ENCODE results near the gene GAS7.

DNA sequence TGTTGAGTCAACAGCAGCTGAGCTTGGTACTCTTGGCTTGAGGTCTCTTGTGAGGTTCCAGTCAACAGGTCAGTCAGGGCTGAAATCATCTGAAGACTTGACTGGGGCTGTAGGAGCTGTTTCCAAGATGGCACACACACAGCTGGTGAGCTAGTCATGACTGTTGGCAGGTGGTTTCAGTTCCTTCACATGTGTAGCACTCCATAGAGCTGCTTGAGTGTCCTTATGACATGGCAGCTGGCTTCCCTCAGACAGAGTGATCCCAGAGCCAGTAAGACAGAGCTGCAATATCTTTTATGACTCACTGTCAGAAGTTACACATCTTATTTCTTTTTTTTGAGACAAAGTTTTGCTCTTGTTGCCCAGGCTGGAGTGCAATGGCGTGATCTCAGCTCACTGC lies 19.5 kb upstream of the GAS7 start:
- TF ChIP-seq POLR2A (IDR thresholded peaks at IDR 0.05; ENCODE audit: low read length) = no peak
- TF ChIP-seq GATA1 (IDR thresholded peaks at IDR 0.05; ENCODE audit: low read depth, low read length) = no peak
